ENCODE data around the gene ALPP.

The ALPP gene

DNA sequence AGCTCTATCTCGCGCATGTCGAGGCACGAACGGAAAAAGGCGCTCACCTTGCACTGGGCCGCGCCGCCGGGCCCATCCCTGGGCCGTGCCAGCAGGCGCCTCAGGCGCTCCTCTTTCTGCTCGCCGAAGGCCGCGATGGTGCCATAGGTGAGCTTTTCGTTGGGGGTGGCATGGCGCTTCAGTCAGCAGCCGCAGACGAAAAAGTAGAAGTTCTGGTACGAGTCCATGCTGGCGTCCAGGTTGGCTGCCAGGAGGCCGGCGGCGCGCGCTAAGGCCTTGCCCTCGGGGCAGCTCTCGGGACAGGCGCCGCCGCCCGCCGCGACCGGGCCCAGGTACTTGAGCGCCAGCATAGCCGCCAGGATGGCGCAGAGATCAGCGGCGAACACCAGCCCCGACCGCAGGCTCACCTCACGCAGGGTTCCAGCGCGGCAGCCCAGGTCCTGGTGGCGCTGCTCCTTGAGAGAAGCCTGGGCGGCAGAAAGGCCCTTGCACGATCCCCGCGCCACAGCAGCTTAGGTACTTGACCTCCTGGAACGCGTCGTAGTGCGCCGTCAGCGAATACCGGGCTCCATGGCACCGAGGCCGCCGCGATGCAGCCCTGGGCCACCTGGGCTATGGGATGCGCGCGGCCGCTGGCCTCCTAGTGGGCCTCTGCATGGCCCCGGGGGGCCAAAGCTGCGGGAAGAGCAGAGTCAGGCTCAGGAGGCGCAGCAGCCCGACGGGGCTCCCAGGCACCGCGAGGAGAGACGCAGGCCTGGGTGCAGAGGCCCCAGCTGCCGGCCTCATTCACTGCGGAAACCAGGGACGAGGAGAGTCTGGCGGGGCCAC, 40.9 kb downstream of the ALPP start:
- H3K27ac ChIP-seq (ENCODE audit: low read depth, low read length, poor library complexity, severe bottlenecking) = no peak overlapping the region
- H2AFZ ChIP-seq (ENCODE audit: low read length) = no peak overlapping the region
- H3K79me2 ChIP-seq (ENCODE audit: insufficient read depth, low read length) = no peaks in the 10 kb centered on the region
- no peaks in the 10 kb centered on the region for H3K4me1 ChIP-seq (ENCODE audit: insufficient read depth, low read length, severe bottlenecking)
- H3K9ac ChIP-seq (ENCODE audit: low read length) = no peak overlapping the region
- H3K4me3 ChIP-seq (ENCODE audit: low read depth, low read length, poor library complexity, severe bottlenecking) = no peak overlapping the region
- no peaks in the 10 kb centered on the region for H3K9me3 ChIP-seq (ENCODE audit: low read length)
- TF ChIP-seq, protein P1, sequence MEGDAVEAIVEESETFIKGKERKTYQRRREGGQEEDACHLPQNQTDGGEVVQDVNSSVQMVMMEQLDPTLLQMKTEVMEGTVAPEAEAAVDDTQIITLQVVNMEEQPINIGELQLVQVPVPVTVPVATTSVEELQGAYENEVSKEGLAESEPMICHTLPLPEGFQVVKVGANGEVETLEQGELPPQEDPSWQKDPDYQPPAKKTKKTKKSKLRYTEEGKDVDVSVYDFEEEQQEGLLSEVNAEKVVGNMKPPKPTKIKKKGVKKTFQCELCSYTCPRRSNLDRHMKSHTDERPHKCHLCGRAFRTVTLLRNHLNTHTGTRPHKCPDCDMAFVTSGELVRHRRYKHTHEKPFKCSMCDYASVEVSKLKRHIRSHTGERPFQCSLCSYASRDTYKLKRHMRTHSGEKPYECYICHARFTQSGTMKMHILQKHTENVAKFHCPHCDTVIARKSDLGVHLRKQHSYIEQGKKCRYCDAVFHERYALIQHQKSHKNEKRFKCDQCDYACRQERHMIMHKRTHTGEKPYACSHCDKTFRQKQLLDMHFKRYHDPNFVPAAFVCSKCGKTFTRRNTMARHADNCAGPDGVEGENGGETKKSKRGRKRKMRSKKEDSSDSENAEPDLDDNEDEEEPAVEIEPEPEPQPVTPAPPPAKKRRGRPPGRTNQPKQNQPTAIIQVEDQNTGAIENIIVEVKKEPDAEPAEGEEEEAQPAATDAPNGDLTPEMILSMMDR (IDR thresholded peaks at IDR 0.05; ENCODE audit: low read length) = no peak
- no peak for TF ChIP-seq EZH2 (IDR thresholded peaks at IDR 0.05; ENCODE audit: borderline replicate concordance, low read length)
- no peaks in the 10 kb centered on the region for H3K9me2 ChIP-seq (ENCODE audit: low read depth, low read length)
- H3K36me3 ChIP-seq (ENCODE audit: insufficient read depth, low read length) = no peaks in the 10 kb centered on the region
- H4K20me1 ChIP-seq (ENCODE audit: insufficient read depth, low read length) = no peaks in the 10 kb centered on the region
- no peaks in the 10 kb centered on the region for H3K27me3 ChIP-seq (ENCODE audit: insufficient read depth, low read length)
- no peaks in the 10 kb centered on the region for H3F3A ChIP-seq (ENCODE audit: insufficient read depth, low read length)
- H3K4me2 ChIP-seq (ENCODE audit: low read length) = no peak overlapping the region

DNA sequence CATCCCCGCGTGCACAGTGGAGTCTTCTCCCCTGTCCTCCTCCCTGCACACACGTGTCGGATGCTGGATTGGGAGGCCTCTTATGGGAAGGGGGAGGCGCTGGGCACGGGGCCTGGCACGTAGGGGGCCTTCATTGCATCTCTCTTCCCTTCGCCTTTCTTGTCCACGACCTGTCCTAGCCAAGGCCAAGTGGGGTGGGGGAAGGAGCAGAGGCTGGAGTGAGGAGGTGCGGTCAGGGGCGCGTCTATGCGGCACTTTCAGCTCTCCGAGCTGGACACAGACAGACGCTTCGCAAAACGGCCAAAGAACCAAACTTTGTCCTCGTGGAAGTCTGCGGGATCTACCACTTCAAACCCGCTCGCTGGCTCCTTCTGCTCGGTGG, 41.5 kb downstream of the ALPP start:
- 0 out of 2 replicates have a peak, but pooled peaks cover 3% of the 10 kb centered on the region for H3K27me3 ChIP-seq (ENCODE audit: insufficient read depth, low read length)
- H3K9me3 ChIP-seq (ENCODE audit: low read length) = no peaks in the 10 kb centered on the region
- H3K9me2 ChIP-seq (ENCODE audit: low read depth, low read length) = no peaks in the 10 kb centered on the region
- H3F3A ChIP-seq (ENCODE audit: insufficient read depth, low read length) = no peaks in the 10 kb centered on the region
- H3K4me2 ChIP-seq (ENCODE audit: low read length) = no peak overlapping the region
- no peak overlapping the region for H3K9ac ChIP-seq (ENCODE audit: low read length)
- no peak for TF ChIP-seq EZH2 (IDR thresholded peaks at IDR 0.05; ENCODE audit: borderline replicate concordance, low read length)
- TF ChIP-seq, protein P1 (IDR thresholded peaks at IDR 0.05; ENCODE audit: low read length) = no peak
- no peaks in the 10 kb centered on the region for H3K4me1 ChIP-seq (ENCODE audit: insufficient read depth, low read length, severe bottlenecking)
- H2AFZ ChIP-seq (ENCODE audit: low read length) = no peak overlapping the region
- H3K79me2 ChIP-seq (ENCODE audit: insufficient read depth, low read length) = no peaks in the 10 kb centered on the region
- no peaks in the 10 kb centered on the region for H4K20me1 ChIP-seq (ENCODE audit: insufficient read depth, low read length)
- no peak overlapping the region for H3K27ac ChIP-seq (ENCODE audit: low read depth, low read length, poor library complexity, severe bottlenecking)
- no peaks in the 10 kb centered on the region for H3K36me3 ChIP-seq (ENCODE audit: insufficient read depth, low read length)
- no peak overlapping the region for H3K4me3 ChIP-seq (ENCODE audit: low read depth, low read length, poor library complexity, severe bottlenecking)

DNA sequence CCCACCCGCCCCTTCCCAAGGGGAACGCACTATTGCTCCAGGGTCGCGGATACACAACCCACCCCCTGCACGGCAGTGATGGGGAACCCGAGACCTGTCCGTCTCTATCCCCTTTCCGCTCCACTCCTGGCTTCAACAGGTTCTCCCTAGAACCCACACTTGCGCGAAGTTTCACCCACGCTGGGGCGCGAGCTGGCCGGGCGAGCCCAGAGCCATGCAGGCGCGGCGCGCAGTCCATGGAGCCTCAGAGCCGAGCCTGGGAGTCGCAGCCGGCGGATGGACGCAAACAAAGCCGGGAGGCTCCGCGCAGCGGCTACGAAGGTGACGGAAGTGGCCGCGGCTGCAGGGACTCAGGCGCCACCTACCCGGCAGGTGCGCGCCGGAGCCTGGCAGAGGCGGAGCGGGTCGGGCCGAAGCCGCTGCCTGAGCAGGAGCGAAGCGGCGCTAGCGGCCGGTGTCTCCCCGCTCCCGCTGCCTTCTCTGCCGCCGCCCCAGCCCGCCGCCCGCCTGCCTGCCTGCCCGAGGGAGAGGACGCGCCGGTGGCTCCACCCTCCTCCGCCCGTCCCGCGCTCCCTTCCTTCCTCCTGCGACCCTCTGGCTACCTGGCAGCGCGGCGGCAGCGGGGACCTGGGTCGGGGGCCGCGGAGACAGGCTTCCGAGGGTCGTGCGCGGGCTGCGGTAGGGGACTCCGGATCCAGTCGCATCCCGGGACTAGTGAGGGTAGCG, 42.1 kb downstream of the ALPP start:
- 0 out of 2 replicates have a peak, but pooled peaks cover 4% of the 10 kb centered on the region for H3K27me3 ChIP-seq (ENCODE audit: insufficient read depth, low read length)
- no peak overlapping the region for H3K27ac ChIP-seq (ENCODE audit: low read depth, low read length, poor library complexity, severe bottlenecking)
- no peak overlapping the region for H2AFZ ChIP-seq (ENCODE audit: low read length)
- H3K36me3 ChIP-seq (ENCODE audit: insufficient read depth, low read length) = no peaks in the 10 kb centered on the region
- no peak overlapping the region for H3K4me2 ChIP-seq (ENCODE audit: low read length)
- no peaks in the 10 kb centered on the region for H4K20me1 ChIP-seq (ENCODE audit: insufficient read depth, low read length)
- no peaks in the 10 kb centered on the region for H3F3A ChIP-seq (ENCODE audit: insufficient read depth, low read length)
- no peaks in the 10 kb centered on the region for H3K9me2 ChIP-seq (ENCODE audit: low read depth, low read length)
- H3K4me3 ChIP-seq (ENCODE audit: low read depth, low read length, poor library complexity, severe bottlenecking) = no peak overlapping the region
- no peaks in the 10 kb centered on the region for H3K9me3 ChIP-seq (ENCODE audit: low read length)
- H3K79me2 ChIP-seq (ENCODE audit: insufficient read depth, low read length) = no peaks in the 10 kb centered on the region
- TF ChIP-seq EZH2 (IDR thresholded peaks at IDR 0.05; ENCODE audit: borderline replicate concordance, low read length) = no peak
- TF ChIP-seq, protein P1 (IDR thresholded peaks at IDR 0.05; ENCODE audit: low read length) = no peak
- no peaks in the 10 kb centered on the region for H3K4me1 ChIP-seq (ENCODE audit: insufficient read depth, low read length, severe bottlenecking)
- no peak overlapping the region for H3K9ac ChIP-seq (ENCODE audit: low read length)
